ENCODE measurements around the gene ERN1. TPM values are rescaled to one million over a fixed set of nuclear protein-coding genes. Genes with fewer than 3 reads are reported as not detected.

The ERN1 gene
- total RNA-seq, 1 experiment from 2014 or later, result 8.0 TPM

- CTCF ChIA-PET, result no interaction called here
- no peaks in the 10 kb centered on the region for H3K9me3 ChIP-seq (ENCODE audit: low read depth, low read length, poor library complexity, severe bottlenecking)
- no TSS peak for BruUV-seq (replicated peaks)
- POLR2A ChIA-PET (ENCODE audit: low non-redundant PET), result no interaction called here
- TF ChIP-seq CTCF (conservative IDR thresholded peaks at IDR 0.05; ENCODE audit: low read depth, low read length), result no peak
- no peak for TF ChIP-seq EZH2 (IDR thresholded peaks at IDR 0.05; ENCODE audit: borderline replicate concordance, low read depth, low read length, poor library complexity, severe bottlenecking)
- intact Hi-C loops (cut with micrococcal nuclease; ENCODE audit: unreplicated experiment), result no loop called here
- no peaks in the 10 kb centered on the region for H3K4me1 ChIP-seq (ENCODE audit: insufficient read depth, low read length, poor library complexity, severe bottlenecking)
- no peak overlapping the region for H3K27ac ChIP-seq (ENCODE audit: low read depth, low read length, poor library complexity, severe bottlenecking)
- no peaks in the 10 kb centered on the region for H3K27me3 ChIP-seq (replicated peaks; ENCODE audit: insufficient read depth, low read depth, low read length, poor library complexity)
- no peak for DNase-seq (ENCODE audit: low spot score)
- H3K36me3 ChIP-seq (ENCODE audit: insufficient read depth, low read length, poor library complexity, severe bottlenecking), result no peaks in the 10 kb centered on the region
- no peak overlapping the region for H3K4me3 ChIP-seq (ENCODE audit: low read depth, low read length, poor library complexity, severe bottlenecking)
Observed at GRCh38 chr17:64139542-64139941, 9.6 kb upstream of the ERN1 start.

- Histone ChIP-seq H3K36me3 (ENCODE audit: insufficient read depth, low read length, poor library complexity, severe bottlenecking) (no peaks in the 10 kb centered on the region), H3K27me3 (replicated peaks; ENCODE audit: insufficient read depth, low read depth, low read length, poor library complexity) (no peaks in the 10 kb centered on the region), H3K4me1 (ENCODE audit: insufficient read depth, low read length, poor library complexity, severe bottlenecking) (no peaks in the 10 kb centered on the region), H3K4me3 (ENCODE audit: low read depth, low read length, poor library complexity, severe bottlenecking) (no peak overlapping the region), H3K27ac (ENCODE audit: low read depth, low read length, poor library complexity, severe bottlenecking) (no peak overlapping the region), H3K9me3 (ENCODE audit: low read depth, low read length, poor library complexity, severe bottlenecking) (no peaks in the 10 kb centered on the region)
- no peak for DNase-seq (ENCODE audit: low spot score)
- TF ChIP-seq EZH2 (IDR thresholded peaks at IDR 0.05; ENCODE audit: borderline replicate concordance, low read depth, low read length, poor library complexity, severe bottlenecking), result no peak
- TF ChIP-seq CTCF (conservative IDR thresholded peaks at IDR 0.05; ENCODE audit: low read depth, low read length), result no peak
- POLR2A ChIA-PET (ENCODE audit: low non-redundant PET), result no interaction called here
- intact Hi-C loops (cut with micrococcal nuclease; ENCODE audit: unreplicated experiment), result no loop called here
- BruUV-seq (replicated peaks), result no TSS peak
- CTCF ChIA-PET, result no interaction called here
Observed at GRCh38 chr17:64138441-64138840, 8.5 kb upstream of the ERN1 start.

GRCh38 chr17:64135000-64135399 is 5.1 kb upstream of the ERN1 start:
- Histone ChIP-seq H3K27me3 (replicated peaks; ENCODE audit: insufficient read depth, low read depth, low read length, poor library complexity) (no peaks in the 10 kb centered on the region), H3K36me3 (ENCODE audit: insufficient read depth, low read length, poor library complexity, severe bottlenecking) (no peaks in the 10 kb centered on the region), H3K27ac (ENCODE audit: low read depth, low read length, poor library complexity, severe bottlenecking) (no peak overlapping the region), H3K4me3 (ENCODE audit: low read depth, low read length, poor library complexity, severe bottlenecking) (no peak overlapping the region), H3K4me1 (ENCODE audit: insufficient read depth, low read length, poor library complexity, severe bottlenecking) (peaks cover 5% of the 10 kb centered on the region), H3K9me3 (ENCODE audit: low read depth, low read length, poor library complexity, severe bottlenecking) (no peaks in the 10 kb centered on the region)
- POLR2A ChIA-PET (ENCODE audit: low non-redundant PET), result no interaction called here
- BruUV-seq (replicated peaks), result no TSS peak
- no peak for DNase-seq (ENCODE audit: low spot score)
- no peak for TF ChIP-seq EZH2 (IDR thresholded peaks at IDR 0.05; ENCODE audit: borderline replicate concordance, low read depth, low read length, poor library complexity, severe bottlenecking)
- TF ChIP-seq CTCF (conservative IDR thresholded peaks at IDR 0.05; ENCODE audit: low read depth, low read length), result no peak
- intact Hi-C loops (cut with micrococcal nuclease; ENCODE audit: unreplicated experiment), result loop anchor here (5.0 kb wide), 1 partner anchor 218 kb away; the partner anchor contains the start of gene GH1
- CTCF ChIA-PET, result no interaction called here
